ENCODE measurements around the gene ADD2. TPM values are rescaled to one million over a fixed set of nuclear protein-coding genes. Genes with fewer than 3 reads are reported as not detected.

Gene ADD2
- total and polyA plus RNA-seq, 2 donors (not counting 1 experiment from before 2014, with no cell fraction given) = 15.9 to 21.7 TPM

DNA sequence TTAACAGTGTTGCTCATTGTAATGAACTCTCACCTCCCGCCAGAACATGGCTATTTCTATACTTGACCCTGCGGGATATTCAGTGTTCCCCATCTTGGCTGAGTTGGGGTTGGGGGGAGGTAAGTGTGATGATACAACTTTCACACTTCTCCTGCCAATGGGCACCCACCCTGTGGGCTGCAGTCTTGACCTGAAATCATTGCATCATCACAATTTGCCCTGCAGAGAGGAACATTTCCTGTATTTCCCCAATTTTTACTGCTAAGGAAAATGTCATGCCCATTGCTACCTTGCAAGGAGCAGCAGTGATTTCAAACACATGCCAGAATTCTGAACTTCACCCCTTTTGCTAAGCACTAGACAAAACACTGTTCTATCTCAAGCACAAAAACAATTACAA, 92.1 kb downstream of the ADD2 start:
- DNase-seq = no peak
- Mint-ChIP-seq H3K9me3 (ENCODE audit: insufficient read depth) (no peaks in the 10 kb centered on the region), H3K27ac (no peak overlapping the region), H3K4me3 (no peak overlapping the region), H3K27me3 (no peaks in the 10 kb centered on the region), H3K4me1 (no peaks in the 10 kb centered on the region)
- TF ChIP-seq EZH2 (IDR thresholded peaks at IDR 0.05; ENCODE audit: borderline replicate concordance, insufficient read depth, low read depth, low read length, poor library complexity, severe bottlenecking) = no peak
- TF ChIP-seq, protein P1, sequence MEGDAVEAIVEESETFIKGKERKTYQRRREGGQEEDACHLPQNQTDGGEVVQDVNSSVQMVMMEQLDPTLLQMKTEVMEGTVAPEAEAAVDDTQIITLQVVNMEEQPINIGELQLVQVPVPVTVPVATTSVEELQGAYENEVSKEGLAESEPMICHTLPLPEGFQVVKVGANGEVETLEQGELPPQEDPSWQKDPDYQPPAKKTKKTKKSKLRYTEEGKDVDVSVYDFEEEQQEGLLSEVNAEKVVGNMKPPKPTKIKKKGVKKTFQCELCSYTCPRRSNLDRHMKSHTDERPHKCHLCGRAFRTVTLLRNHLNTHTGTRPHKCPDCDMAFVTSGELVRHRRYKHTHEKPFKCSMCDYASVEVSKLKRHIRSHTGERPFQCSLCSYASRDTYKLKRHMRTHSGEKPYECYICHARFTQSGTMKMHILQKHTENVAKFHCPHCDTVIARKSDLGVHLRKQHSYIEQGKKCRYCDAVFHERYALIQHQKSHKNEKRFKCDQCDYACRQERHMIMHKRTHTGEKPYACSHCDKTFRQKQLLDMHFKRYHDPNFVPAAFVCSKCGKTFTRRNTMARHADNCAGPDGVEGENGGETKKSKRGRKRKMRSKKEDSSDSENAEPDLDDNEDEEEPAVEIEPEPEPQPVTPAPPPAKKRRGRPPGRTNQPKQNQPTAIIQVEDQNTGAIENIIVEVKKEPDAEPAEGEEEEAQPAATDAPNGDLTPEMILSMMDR (IDR thresholded peaks at IDR 0.05) = no peak
- H3K9me3 ChIP-seq (ENCODE audit: control extremely low read depth in 1 of 3, control insufficient read depth in 2 of 3, insufficient read depth in 1 of 3, low read length in 2 of 3) = no peaks in the 10 kb centered on the region
- H3K4me3 ChIP-seq (ENCODE audit: control extremely low read depth in 1 of 5, extremely low read depth in 1 of 5, insufficient read depth in 1 of 5, low read depth in 2 of 5, low read length in 4 of 5) = no peak overlapping the region
- intact Hi-C loops (cut with micrococcal nuclease) = no loop called here
- ChIA-PET POLR2A (no interaction called here), CTCF (no interaction called here)
- no peaks in the 10 kb centered on the region for H4K20me1 ChIP-seq (ENCODE audit: control insufficient read depth, insufficient read depth, low read length, poor library complexity, severe bottlenecking)
- H3K4me1 ChIP-seq (ENCODE audit: control insufficient read depth in 2 of 2, insufficient read depth in 2 of 2, low read length in 2 of 2) = no peaks in the 10 kb centered on the region
- H3K79me2 ChIP-seq (ENCODE audit: control insufficient read depth, insufficient read depth, low read length) = no peaks in the 10 kb centered on the region
- H3K27ac ChIP-seq (ENCODE audit: low read length in 2 of 2) = no peak overlapping the region
- no peak overlapping the region for H3K9ac ChIP-seq (ENCODE audit: low read length)
- WGBS (ENCODE audit: insufficient coverage) = no CpG with 5 or more reads among the region's 2 CpGs
- H3K4me2 ChIP-seq (replicated peaks; ENCODE audit: low read depth, low read length, poor library complexity, severe bottlenecking) = no peak overlapping the region
- H2AFZ ChIP-seq (ENCODE audit: insufficient read depth, low read depth, low read length, poor library complexity, severe bottlenecking) = no peak overlapping the region
- peaks cover 0 to 39% of the 10 kb centered on the region in 2 experiments for H3K36me3 ChIP-seq (replicated peaks in 1 of 2; ENCODE audit: control extremely low read depth in 1 of 2, control insufficient read depth in 1 of 2, extremely low read depth in 1 of 2, insufficient read depth in 2 of 2, low read length in 1 of 2)
- ATAC-seq (ENCODE audit: low read depth) = no peak
- H3K27me3 ChIP-seq (replicated peaks in 1 of 4; ENCODE audit: control extremely low read depth in 1 of 4, control insufficient read depth in 3 of 4, insufficient read depth in 4 of 4, low read length in 3 of 4) = no peaks in the 10 kb centered on the region

DNA sequence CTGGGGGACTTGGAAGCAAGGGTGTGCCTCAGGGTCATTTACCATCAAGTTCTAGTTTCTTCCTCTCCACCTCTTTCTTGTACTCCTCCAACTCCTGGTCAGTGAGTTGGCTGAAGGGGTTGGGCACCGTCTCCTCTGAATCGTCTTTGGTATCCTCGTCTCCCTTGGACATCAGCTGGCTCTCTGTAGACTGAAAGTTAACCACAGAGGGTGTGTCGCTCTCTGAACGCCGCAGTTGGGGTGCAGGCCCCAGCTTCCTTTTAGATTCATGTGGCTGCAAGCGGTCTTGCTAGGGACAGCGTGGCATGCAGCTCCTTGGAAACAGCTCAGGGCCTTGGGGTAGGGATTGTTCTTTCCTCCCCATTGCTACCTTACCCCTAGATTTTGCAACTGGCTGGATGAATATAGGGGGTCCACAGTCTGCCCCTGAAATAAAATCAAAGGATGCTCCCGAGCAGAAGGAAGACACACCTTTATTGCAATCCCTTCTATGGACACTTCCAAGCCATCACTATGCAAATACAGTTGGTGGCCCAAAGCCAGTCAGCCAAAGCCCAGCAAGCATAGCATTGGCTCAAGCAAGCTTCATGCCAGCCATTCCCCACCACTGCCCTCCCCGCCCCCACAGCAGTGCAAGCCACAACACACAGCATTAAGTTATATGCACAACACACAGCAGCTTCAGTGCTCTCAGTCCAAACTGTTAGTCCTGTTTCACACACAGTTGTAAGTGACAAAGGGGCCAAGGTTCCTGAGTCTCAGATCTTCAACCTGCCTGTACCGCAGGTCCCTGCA, 93.2 kb downstream of the ADD2 start:
- 95% methylated on average over 9 of the region's 11 CpGs for WGBS (ENCODE audit: insufficient coverage)
- ChIA-PET POLR2A (no interaction called here), CTCF (no interaction called here)
- no peaks in the 10 kb centered on the region for H3K9me3 Mint-ChIP-seq (ENCODE audit: insufficient read depth)
- no peaks in the 10 kb centered on the region for H3K4me1 ChIP-seq (ENCODE audit: control insufficient read depth in 2 of 2, insufficient read depth in 2 of 2, low read length in 2 of 2)
- H3K27ac Mint-ChIP-seq = no peak overlapping the region
- no peak overlapping the region for H3K9ac ChIP-seq (ENCODE audit: low read length)
- no peaks in the 10 kb centered on the region for H3K9me3 ChIP-seq (ENCODE audit: control extremely low read depth in 1 of 3, control insufficient read depth in 2 of 3, insufficient read depth in 1 of 3, low read length in 2 of 3)
- H4K20me1 ChIP-seq (ENCODE audit: control insufficient read depth, insufficient read depth, low read length, poor library complexity, severe bottlenecking) = no peaks in the 10 kb centered on the region
- DNase-seq (no peak), ATAC-seq (ENCODE audit: low read depth) (no peak)
- H3K4me3 Mint-ChIP-seq = no peak overlapping the region
- H3K27me3 Mint-ChIP-seq = no peaks in the 10 kb centered on the region
- no peaks in the 10 kb centered on the region for H3K4me1 Mint-ChIP-seq
- H3K27ac ChIP-seq (ENCODE audit: low read length in 2 of 2) = no peak overlapping the region
- H3K4me3 ChIP-seq (ENCODE audit: control extremely low read depth in 1 of 5, extremely low read depth in 1 of 5, insufficient read depth in 1 of 5, low read depth in 2 of 5, low read length in 4 of 5) = no peak overlapping the region
- H2AFZ ChIP-seq (ENCODE audit: insufficient read depth, low read depth, low read length, poor library complexity, severe bottlenecking) = no peak overlapping the region
- no peaks in the 10 kb centered on the region for H3K27me3 ChIP-seq (replicated peaks in 1 of 4; ENCODE audit: control extremely low read depth in 1 of 4, control insufficient read depth in 3 of 4, insufficient read depth in 4 of 4, low read length in 3 of 4)
- H3K79me2 ChIP-seq (ENCODE audit: control insufficient read depth, insufficient read depth, low read length) = no peaks in the 10 kb centered on the region
- intact Hi-C loops (cut with micrococcal nuclease) = no loop called here
- peaks cover 0 to 39% of the 10 kb centered on the region in 2 experiments for H3K36me3 ChIP-seq (replicated peaks in 1 of 2; ENCODE audit: control extremely low read depth in 1 of 2, control insufficient read depth in 1 of 2, extremely low read depth in 1 of 2, insufficient read depth in 2 of 2, low read length in 1 of 2)
- no peak for TF ChIP-seq EZH2 (IDR thresholded peaks at IDR 0.05; ENCODE audit: borderline replicate concordance, insufficient read depth, low read depth, low read length, poor library complexity, severe bottlenecking)
- TF ChIP-seq, protein P1 (IDR thresholded peaks at IDR 0.05) = no peak
- no peak overlapping the region for H3K4me2 ChIP-seq (replicated peaks; ENCODE audit: low read depth, low read length, poor library complexity, severe bottlenecking)

Data from B cell (primary cell).